Measurements from ENCODE around the gene SMIM10L2A.

DNA sequence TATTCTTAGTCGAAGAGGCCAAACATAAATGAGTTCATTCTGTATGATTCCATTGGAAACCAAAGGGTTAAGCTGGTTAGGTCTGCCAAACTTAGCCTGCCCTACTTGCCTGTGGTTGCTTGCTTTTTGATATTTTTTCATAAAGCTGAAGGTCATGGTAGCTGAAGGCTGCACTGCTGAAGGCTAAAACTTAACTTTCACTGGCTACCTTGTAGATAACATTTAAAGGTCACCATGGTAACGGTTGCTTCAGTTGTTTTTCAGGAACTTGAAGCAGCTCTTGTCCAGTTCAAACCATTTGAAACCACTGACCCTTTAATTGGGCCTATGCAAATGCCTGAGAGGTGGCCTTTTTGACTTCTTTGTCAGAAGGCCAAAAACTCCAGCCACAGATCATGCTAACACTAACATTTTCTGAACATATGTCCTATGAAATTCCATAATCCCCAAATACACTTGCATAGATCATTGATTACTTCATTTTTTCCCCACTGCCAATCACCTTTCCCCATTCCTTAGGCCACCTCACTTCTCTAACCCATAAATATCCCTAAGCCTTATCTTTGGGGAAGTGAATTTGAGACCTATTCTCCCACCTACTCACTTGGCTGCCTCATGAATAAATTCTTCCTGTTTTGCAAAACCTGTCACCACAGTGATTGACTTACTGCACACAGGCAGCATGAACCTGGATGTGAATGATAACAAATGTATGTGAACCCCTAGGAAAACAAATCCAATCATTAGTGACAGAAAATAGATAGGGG is 10.7 kb upstream of the SMIM10L2A start:
- TF ChIP-seq YY1 (IDR thresholded peaks at IDR 0.05; ENCODE audit: insufficient read depth, insufficient read length) (no peak), SUZ12 (IDR thresholded peaks at IDR 0.05; ENCODE audit: extremely low read depth, insufficient read depth, insufficient read length) (no peak)
